WTC11 (cell line): ENCODE results near the gene CPNE7. TPM values are rescaled to one million over a fixed set of nuclear protein-coding genes. Genes with fewer than 3 reads are reported as not detected.

Experiments
- ATAC-seq: fragments of 200-7000 bp; cut with Tn5 transposase; 2 replicates; pipeline ENCODE4 v1.10.0; 2021; ENCODE audit warnings: mild to moderate bottlenecking, moderate library complexity
- CTCF ChIA-PET: fragments of 300-600 bp; sonication (Branson Sonifier 250); formaldehyde crosslinking; loops from one replicate; lab custom pipeline; 2021; ENCODE audit warnings: antibody characterized with exemption; lab: Charles Lee
- POLR2A ChIA-PET: fragments of 350-600 bp; sonication (Branson Sonifier 250); formaldehyde crosslinking; loops from one replicate; lab custom pipeline; 2021; ENCODE audit warnings: antibody characterized with exemption; lab: Charles Lee
- DNase-seq: peaks from one replicate; pipeline ENCODE4 v3.0.0; 2021; ENCODE audit warnings: low spot score
- H3K27ac Mint-ChIP-seq: 2 replicates; pipeline ENCODE4 v1.8.0; 2021; ENCODE audit warnings: mixed read lengths
- H3K27me3 Mint-ChIP-seq: 2 replicates; pipeline ENCODE4 v1.8.0; 2021; ENCODE audit warnings: low read depth, mild to moderate bottlenecking, moderate library complexity, mixed read lengths
- H3K36me3 Mint-ChIP-seq: 2 replicates; pipeline ENCODE4 v1.8.0; 2021; ENCODE audit warnings: mixed read lengths
- H3K4me1 Mint-ChIP-seq: 2 replicates; pipeline ENCODE4 v1.8.0; 2022; ENCODE audit warnings: mixed read lengths
- H3K4me3 Mint-ChIP-seq: 2 replicates; pipeline ENCODE4 v1.8.0; 2021; ENCODE audit warnings: mild to moderate bottlenecking, moderate library complexity, mixed read lengths
- H3K9me3 Mint-ChIP-seq: 2 replicates; pipeline ENCODE4 v1.8.0; 2021; ENCODE audit warnings: mixed read lengths
- ARID4B ChIP-seq: sonication (generic); formaldehyde crosslinking; IDR thresholded peaks from 2 replicates; pipeline ENCODE4 v1.8.0; 2023; ENCODE audit warnings: missing genetic modification reagents, mild to moderate bottlenecking, borderline replicate concordance
- GRHL2 ChIP-seq: fragments of 250-450 bp; sonication (Bioruptor Pico); IDR thresholded peaks from 2 replicates; pipeline ENCODE4 v1.8.0; 2022; ENCODE audit warnings: mild to moderate bottlenecking, moderate library complexity; ENCODE audit not compliant: insufficient replicate concordance, severe bottlenecking
- MLX ChIP-seq: sonication (generic); formaldehyde crosslinking; IDR thresholded peaks from 2 replicates; pipeline ENCODE4 v1.8.1; 2023; ENCODE audit warnings: mild to moderate bottlenecking, missing genetic modification reagents, moderate library complexity
- MXD4 ChIP-seq: fragments of 250-450 bp; sonication (Bioruptor Pico); IDR thresholded peaks from 2 replicates; pipeline ENCODE4 v1.8.0; 2021; ENCODE audit warnings: mild to moderate bottlenecking, moderate library complexity, borderline replicate concordance
- NR1H2 ChIP-seq: sonication (generic); formaldehyde crosslinking; IDR thresholded peaks from 2 replicates; pipeline ENCODE4 v1.9.0; 2021; ENCODE audit warnings: mild to moderate bottlenecking, moderate library complexity, missing genetic modification reagents
- NR2C2 ChIP-seq: sonication (generic); formaldehyde crosslinking; IDR thresholded peaks from 2 replicates; pipeline ENCODE4 v1.8.0; 2022; ENCODE audit warnings: mild to moderate bottlenecking, missing genetic modification reagents
- RELA ChIP-seq: sonication (generic); formaldehyde crosslinking; IDR thresholded peaks from 2 replicates; pipeline ENCODE4 v1.8.1; 2022; ENCODE audit warnings: missing genetic modification reagents, mild to moderate bottlenecking, borderline replicate concordance
- SOX15 ChIP-seq: fragments of 250-450 bp; sonication (Bioruptor Pico); IDR thresholded peaks from 2 replicates; pipeline ENCODE4 v1.9.0; 2021; ENCODE audit warnings: mild to moderate bottlenecking
- STAT6 ChIP-seq: sonication (generic); formaldehyde crosslinking; conservative IDR thresholded peaks from 2 replicates; pipeline ENCODE4 v1.8.1; 2023; ENCODE audit warnings: mild to moderate bottlenecking, low read depth, missing genetic modification reagents, moderate library complexity
- USF2 ChIP-seq: sonication (generic); formaldehyde crosslinking; IDR thresholded peaks from 2 replicates; pipeline ENCODE4 v1.8.1; 2023; ENCODE audit warnings: mild to moderate bottlenecking, missing genetic modification reagents, moderate library complexity
- ZNF121 ChIP-seq: sonication (generic); formaldehyde crosslinking; IDR thresholded peaks from 2 replicates; pipeline ENCODE4 v1.8.0; 2023; ENCODE audit warnings: missing genetic modification reagents
- ZNF263 ChIP-seq: sonication (generic); formaldehyde crosslinking; IDR thresholded peaks from 2 replicates; pipeline ENCODE4 v1.8.1; 2022; ENCODE audit warnings: low read depth, mild to moderate bottlenecking, moderate library complexity, missing genetic modification reagents
- ZNF317 ChIP-seq: sonication (generic); formaldehyde crosslinking; IDR thresholded peaks from 2 replicates; pipeline ENCODE4 v1.8.1; 2023; ENCODE audit warnings: low read depth, mild to moderate bottlenecking, moderate library complexity, missing genetic modification reagents, borderline replicate concordance
- total RNA-seq: library from RNA; stranded (reverse); gene quantifications from 3 replicates; pipeline ENCODE4 v1.2.3, GENCODE V29; 2021

Gene CPNE7
- total RNA-seq, 1 experiment from 2014 or later, result 42.6 TPM

- Mint-ChIP-seq H3K4me1 (peaks cover 10% of the 10 kb centered on the region), H3K9me3 (no peaks in the 10 kb centered on the region), H3K36me3 (no peaks in the 10 kb centered on the region), H3K27ac (no peak overlapping the region), H3K27me3 (no peaks in the 10 kb centered on the region), H3K4me3 (no peak overlapping the region)
- ChIA-PET CTCF (interaction anchor here (1.5 kb wide), 1 partner anchor 10 kb away, joined by 4 read pairs; no protein-coding TSS in a partner anchor), POLR2A (interaction anchor here (0.8 kb wide), 1 partner anchor 52 kb away, joined by 3 read pairs; the partner anchor contains the start of genes CHMP1A and SPATA33)
- DNase-seq, result no peak
- TF ChIP-seq ARID4B (CRISPR knock-in tag), result no peak
- no peak for TF ChIP-seq ZNF263 (CRISPR knock-in tag)
- TF ChIP-seq STAT6 (CRISPR knock-in tag), result no peak
- TF ChIP-seq RELA (CRISPR knock-in tag), result no peak
- TF ChIP-seq MLX (CRISPR knock-in tag), result no peak
- ATAC-seq, result no peak
These were observed 29.8 kb downstream of the CPNE7 start for GRCh38 chr16:89605186-89605970.

GRCh38 chr16:89606006-89606405 is 30.4 kb downstream of the CPNE7 start:
- peaks cover 10% of the 10 kb centered on the region for H3K4me1 Mint-ChIP-seq
- DNase-seq, result no peak
- TF ChIP-seq USF2 (CRISPR knock-in tag) (no peak), NR2C2 (CRISPR knock-in tag) (no peak), ZNF317 (no peak), GRHL2 (CRISPR knock-in tag) (no peak), MLX (CRISPR knock-in tag) (no peak), MXD4 (CRISPR knock-in tag) (no peak), ZNF121 (no peak), NR1H2 (no peak), SOX15 (CRISPR knock-in tag) (no peak)
- TF ChIP-seq, all 79 proteins: peak for 0
- no peaks in the 10 kb centered on the region for H3K27me3 Mint-ChIP-seq
- H3K27ac Mint-ChIP-seq, result no peak overlapping the region
- H3K4me3 Mint-ChIP-seq, result no peak overlapping the region
- no peaks in the 10 kb centered on the region for H3K9me3 Mint-ChIP-seq
- H3K36me3 Mint-ChIP-seq, result no peaks in the 10 kb centered on the region
- ChIA-PET POLR2A (interaction anchor here (0.8 kb wide), 1 partner anchor 52 kb away, joined by 3 read pairs; the partner anchor contains the start of genes CHMP1A and SPATA33), CTCF (interaction anchor here (0.5 to 1.5 kb wide), 2 partner anchors 9 to 17 kb away, joined by 4 read pairs; no protein-coding TSS in a partner anchor)
- ATAC-seq, result no peak
